ENCODE measurements around the gene SLC44A5.
"Not testable (repeated sequence)": the region's sequence is repeated elsewhere in the genome, so short reads cannot be mapped to it uniquely, and the experiment has no call there.

The SLC44A5 gene

DNA sequence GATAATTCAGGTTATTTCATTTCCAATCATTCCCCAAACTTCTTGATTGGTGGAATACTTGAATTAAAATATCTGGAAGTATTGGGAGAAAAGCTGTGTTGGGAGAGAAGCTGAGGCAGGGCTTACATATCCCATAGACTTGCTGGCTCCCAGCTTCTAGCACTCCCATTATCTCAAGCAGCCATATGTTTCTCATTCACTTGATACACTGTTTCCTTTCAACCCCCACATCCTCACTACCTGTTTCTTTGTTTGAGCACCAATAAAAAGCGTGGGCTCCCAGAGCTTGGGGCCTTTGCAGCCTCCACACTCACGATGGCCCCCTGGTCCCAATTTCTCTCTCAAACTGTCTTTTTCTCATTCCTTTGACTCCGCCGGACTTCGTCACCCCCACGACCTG lies 256.6 kb downstream of the SLC44A5 start:
- not testable (repeated sequence) for DNase-seq

- DNase-seq: no peak
These were observed 257.9 kb downstream of the SLC44A5 start for GRCh38 chr1:75353051-75353450.

- no peak for DNase-seq
These were observed 265.2 kb downstream of the SLC44A5 start for GRCh38 chr1:75345538-75346292.

GRCh38 chr1:75342786-75343185 lies 268.1 kb downstream of the SLC44A5 start:
- no peak for DNase-seq

GRCh38 chr1:75341537-75341936 lies 269.4 kb downstream of the SLC44A5 start:
- DNase-seq: no peak

DNA sequence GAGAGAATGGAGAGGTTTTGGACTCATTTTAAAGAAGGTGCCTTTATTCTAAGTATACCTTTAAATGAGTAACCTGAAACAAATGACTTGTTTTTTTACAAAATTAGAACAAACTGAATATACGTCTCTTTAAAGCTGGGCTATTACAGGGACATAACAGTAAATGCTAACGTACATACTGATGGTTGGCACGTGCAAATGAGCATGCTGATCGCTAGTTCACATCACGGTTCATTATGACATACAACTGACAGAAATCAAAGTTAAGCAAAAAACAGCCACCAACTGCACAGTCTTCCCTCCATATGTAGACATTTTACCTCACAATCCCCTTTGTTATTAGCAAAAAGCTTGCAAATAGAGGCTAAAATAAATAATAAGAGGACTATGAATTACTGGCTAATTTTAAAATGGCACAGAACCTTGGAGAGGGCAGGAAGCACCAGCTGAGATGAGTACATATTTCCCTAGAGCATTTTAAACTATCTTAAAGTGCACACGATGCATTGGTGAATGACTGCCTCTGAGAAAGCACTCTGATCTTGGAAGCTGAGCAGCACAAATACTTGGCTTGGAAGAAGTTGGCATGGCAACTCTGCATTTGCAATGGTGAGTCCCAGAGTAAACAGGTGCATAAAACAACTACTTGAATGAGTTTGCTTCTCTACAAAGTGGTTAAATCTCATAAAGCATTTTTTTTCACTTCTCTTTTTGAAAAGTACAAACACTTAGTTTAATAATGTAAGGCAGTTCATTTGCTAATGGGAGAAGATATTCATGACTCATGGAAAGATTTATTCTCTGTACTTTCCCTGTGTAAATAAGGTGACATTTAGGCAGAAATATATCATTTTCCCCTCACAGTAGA lies 272.1 kb downstream of the SLC44A5 start:
- DNase-seq: no peak

GRCh38 chr1:75334876-75335389 lies 276.0 kb downstream of the SLC44A5 start:
- DNase-seq: no peak

DNA sequence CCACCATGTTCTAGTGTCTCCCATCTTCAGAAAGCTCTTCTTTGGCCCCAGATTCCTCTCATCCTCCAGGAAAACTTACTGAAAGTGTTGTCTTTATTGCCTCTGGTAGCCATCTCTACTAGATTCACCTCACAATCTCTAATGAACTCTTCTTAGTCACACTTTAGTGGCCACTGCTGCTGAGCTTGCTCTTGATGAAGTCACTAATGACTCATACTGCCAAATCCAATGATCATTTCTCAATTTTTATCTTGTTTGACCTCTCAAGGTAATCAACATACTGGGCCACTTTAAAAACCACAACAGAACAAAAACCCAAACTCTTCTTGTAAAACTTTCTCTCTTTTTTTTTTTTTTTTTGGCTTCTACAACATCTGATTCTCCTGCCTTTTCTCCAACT lies 280.3 kb downstream of the SLC44A5 start:
- no peak for DNase-seq

DNA sequence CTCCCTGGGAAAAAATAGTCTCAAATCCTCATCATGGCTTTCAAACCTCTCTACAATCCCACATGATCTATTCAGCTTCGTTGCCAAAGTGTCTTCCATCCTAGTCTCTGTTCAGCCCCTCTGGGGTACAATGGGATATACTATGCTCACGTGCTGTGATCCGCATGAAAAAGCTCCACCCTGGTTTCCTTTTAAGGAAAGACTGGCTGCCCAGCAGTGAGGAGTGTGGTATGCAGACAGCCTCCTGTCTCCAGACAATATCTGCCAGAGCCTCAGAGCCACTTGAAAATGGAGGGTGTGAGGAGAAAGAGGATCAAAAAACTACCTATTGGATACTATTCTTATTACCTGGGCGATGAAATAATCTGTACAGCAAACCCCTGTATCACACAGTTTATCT lies 282.2 kb downstream of the SLC44A5 start:
- DNase-seq: no peak

DNA sequence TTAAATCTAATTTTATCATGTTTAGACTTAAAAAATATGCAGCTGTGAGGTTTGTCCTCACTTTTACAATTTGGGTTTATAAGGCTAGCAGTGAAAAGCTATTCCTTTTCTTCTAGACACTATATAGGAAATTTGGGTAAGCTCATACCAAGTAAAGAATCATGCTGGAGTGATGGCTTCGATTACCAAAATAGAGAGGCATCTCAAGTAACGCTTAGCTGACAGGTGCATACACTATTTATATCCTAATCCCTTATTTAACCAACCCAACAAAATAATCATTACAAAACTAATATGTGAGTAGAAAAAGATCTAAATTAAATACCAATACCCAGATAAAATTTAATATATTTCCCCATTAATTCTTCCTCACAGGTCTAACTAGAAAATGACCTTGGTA lies 283.5 kb downstream of the SLC44A5 start:
- no peak for DNase-seq

- no peak for DNase-seq
These were observed 292.9 kb downstream of the SLC44A5 start for GRCh38 chr1:75317976-75318375.

GRCh38 chr1:75316230-75316629 lies 294.7 kb downstream of the SLC44A5 start:
- DNase-seq: no peak

DNA sequence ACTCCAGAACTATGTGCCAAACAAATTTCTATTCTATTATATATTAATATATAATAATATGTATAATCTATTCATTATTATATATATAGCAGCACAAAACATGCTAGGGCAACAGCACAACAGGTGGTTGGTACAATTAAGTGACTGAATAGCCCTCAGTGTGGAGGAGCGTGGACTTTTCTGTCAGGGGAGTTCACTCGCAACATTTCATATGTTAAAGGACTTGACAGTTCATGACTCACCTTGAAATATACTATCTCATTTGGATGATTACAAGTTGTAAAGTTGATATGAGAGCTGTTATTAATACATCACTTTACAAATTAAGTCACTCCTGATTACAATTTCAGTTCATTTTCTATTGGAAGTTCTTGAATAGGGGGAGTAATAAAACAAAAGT lies 298.3 kb downstream of the SLC44A5 start:
- DNase-seq: no peak

DNA sequence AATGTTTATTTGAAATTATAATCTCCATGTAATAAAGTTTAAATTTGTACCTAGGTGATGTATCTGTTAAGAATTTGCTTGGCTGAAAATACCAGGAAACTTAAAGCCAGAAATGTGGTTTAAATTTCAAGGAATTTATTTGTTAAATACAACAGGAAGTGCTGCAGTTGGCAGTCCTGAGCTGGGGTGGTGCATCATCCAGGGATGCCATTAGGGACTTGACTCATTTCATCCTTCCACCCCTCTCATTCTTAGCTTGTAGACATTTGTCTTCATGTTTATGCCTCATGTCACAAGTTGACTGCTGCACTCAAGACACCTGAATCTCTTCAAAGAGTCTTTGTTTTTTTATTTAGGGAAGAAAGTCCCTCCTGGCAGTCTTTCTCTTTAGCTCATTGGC lies 300.8 kb downstream of the SLC44A5 start:
- DNase-seq: no peak

GRCh38 chr1:75308365-75308764 lies 302.5 kb downstream of the SLC44A5 start:
- DNase-seq: no peak

GRCh38 chr1:75305061-75305460 lies 305.9 kb downstream of the SLC44A5 start:
- DNase-seq: no peak

DNA sequence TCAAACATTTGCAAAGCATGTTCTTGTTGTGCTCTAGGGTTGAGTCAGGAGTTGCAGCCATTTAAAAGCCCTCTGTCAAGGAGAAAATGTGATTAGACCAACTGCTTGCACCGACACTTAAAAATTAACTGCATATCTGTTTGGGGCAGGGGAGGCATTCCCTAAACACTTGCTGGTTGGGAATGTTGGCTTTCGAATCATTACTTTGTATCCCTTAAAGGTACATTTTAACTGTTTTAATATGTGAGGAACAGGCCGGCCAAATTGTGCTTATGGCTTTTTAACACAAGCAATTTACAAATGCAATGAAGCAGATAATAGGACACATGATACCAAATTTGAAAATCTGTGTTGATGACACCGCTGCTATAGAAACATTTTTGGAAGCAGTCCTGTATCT lies 317.6 kb downstream of the SLC44A5 start:
- no peak for DNase-seq

DNA sequence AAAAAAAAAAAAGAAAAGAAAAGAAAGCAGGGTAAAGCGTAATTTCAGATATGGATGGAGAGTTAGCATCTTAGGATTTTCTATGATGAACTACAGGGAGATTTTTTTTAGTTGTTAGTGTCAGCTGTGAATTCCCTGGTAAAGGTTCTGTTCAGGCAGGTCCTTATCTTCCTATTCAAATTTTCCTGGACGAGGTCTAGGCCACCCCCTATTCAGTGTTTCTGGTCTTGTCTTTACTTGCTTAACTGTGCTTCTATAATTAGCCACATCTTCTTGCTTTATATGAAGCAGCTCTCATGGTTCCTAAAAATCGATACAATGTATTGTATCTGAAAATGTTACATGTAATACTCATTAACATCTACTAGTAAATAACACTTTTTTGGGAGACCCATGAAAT lies 318.9 kb downstream of the SLC44A5 start:
- no peak for DNase-seq

- DNase-seq: no peak
These were observed 334.5 kb downstream of the SLC44A5 start for GRCh38 chr1:75276385-75276784.

GRCh38 chr1:75275631-75276030 lies 335.3 kb downstream of the SLC44A5 start:
- DNase-seq: no peak

- DNase-seq: no peak
These were observed 335.9 kb downstream of the SLC44A5 start for GRCh38 chr1:75274920-75275506.

DNA sequence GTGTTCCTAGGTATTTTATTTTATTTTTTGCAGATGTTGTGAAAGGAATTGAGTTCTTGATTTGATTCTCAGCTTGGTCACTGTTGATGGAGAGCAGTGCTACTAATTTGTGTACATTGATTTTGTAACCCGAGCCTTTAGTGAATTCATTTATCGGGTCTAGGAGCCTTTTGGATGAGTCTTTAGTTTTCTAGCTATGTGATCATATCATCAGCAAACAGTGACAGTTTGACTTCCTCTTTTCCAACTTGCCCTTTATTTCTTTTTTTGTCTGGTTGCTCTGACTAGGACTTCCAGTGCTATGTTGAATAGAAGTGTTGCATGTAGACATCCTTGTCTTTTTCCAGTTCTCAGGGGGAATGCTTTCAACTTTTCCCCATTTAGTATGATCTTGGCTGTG lies 337.8 kb downstream of the SLC44A5 start:
- DNase-seq: no peak

DNA sequence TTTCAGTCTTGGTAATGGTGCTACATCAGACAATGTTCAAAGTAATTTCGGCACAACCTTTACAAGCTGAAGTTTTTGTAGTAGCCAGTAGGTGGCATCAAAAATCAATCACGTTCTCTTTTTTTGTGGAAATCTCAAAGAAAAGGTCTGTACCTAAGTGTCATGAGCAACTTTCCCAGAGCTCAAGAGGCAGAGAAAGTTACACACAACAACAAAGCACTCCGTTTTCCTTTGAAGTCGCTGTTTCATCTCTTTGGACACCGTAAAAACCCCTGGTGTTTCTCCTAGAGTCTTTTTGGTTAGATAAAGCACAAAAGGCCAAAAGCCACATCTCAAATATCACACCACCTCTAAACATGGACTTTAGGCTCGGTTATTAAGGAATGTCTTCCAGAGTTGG lies 345.1 kb downstream of the SLC44A5 start:
- DNase-seq: no peak

- DNase-seq: no peak
These were observed 346.8 kb downstream of the SLC44A5 start for GRCh38 chr1:75264112-75264511.

Data from activated T-cell treated with anti-CD3 and anti-CD28 coated beads, Interleukin-2, amount 50 U/mL, for 1 hour (primary cell).